Measurements from ENCODE around the gene FRMPD2.
"Not testable (repeated sequence)": the region's sequence is repeated elsewhere in the genome, so short reads cannot be mapped to it uniquely, and the experiment has no call there.

The FRMPD2 gene

GRCh38 chr10:48205918-48206317 is 68.6 kb downstream of the FRMPD2 start:
- no peak for DNase-seq (ENCODE audit: low read depth in 2 of 2)

- no peak for DNase-seq (ENCODE audit: low read depth in 2 of 2)
Measured at GRCh38 chr10:48199580-48200377, 74.7 kb downstream of the FRMPD2 start.

- no peak for DNase-seq (ENCODE audit: low read depth in 2 of 2)
Measured at GRCh38 chr10:48197236-48197899, 77.1 kb downstream of the FRMPD2 start.

GRCh38 chr10:48195803-48196202 is 78.7 kb downstream of the FRMPD2 start:
- no peak for DNase-seq (ENCODE audit: low read depth in 2 of 2)

GRCh38 chr10:48194830-48195229 is 79.7 kb downstream of the FRMPD2 start:
- no peak for DNase-seq (ENCODE audit: low read depth in 2 of 2)

- DNase-seq (ENCODE audit: low read depth in 2 of 2), result no peak
Measured at GRCh38 chr10:48193556-48193955, 80.9 kb downstream of the FRMPD2 start.

- DNase-seq (ENCODE audit: low read depth in 2 of 2), result no peak
Measured at GRCh38 chr10:48192881-48193450, 81.5 kb downstream of the FRMPD2 start.

- no peak for DNase-seq (ENCODE audit: low read depth in 2 of 2)
Measured at GRCh38 chr10:48187713-48188485, 86.6 kb downstream of the FRMPD2 start.

GRCh38 chr10:48187126-48187525 is 87.4 kb downstream of the FRMPD2 start:
- DNase-seq (ENCODE audit: low read depth in 2 of 2), result no peak

- not testable (repeated sequence) for DNase-seq (ENCODE audit: low read depth in 2 of 2)
Measured at GRCh38 chr10:48186264-48186804, 88.2 kb downstream of the FRMPD2 start.

GRCh38 chr10:48184224-48184623 is 90.3 kb downstream of the FRMPD2 start:
- no peak for DNase-seq (ENCODE audit: low read depth in 2 of 2)

GRCh38 chr10:48172715-48173114 is 101.8 kb downstream of the FRMPD2 start:
- not testable (repeated sequence) for DNase-seq (ENCODE audit: low read depth in 2 of 2)

GRCh38 chr10:48160670-48161069 is 113.8 kb downstream of the FRMPD2 start:
- not testable (repeated sequence) for DNase-seq (ENCODE audit: low read depth in 2 of 2)

- not testable (repeated sequence) for DNase-seq (ENCODE audit: low read depth in 2 of 2)
Measured at GRCh38 chr10:48160163-48160562, 114.3 kb downstream of the FRMPD2 start.

- not testable (repeated sequence) for DNase-seq (ENCODE audit: low read depth in 2 of 2)
Measured at GRCh38 chr10:48154211-48155140, 120.0 kb downstream of the FRMPD2 start.

GRCh38 chr10:48147643-48148042 is 126.9 kb downstream of the FRMPD2 start:
- DNase-seq (ENCODE audit: low read depth in 2 of 2), result not testable (repeated sequence)

GRCh38 chr10:48143721-48144642 is 130.5 kb downstream of the FRMPD2 start:
- DNase-seq (ENCODE audit: low read depth in 2 of 2), result not testable (repeated sequence)

- DNase-seq (ENCODE audit: low read depth in 2 of 2), result not testable (repeated sequence)
Measured at GRCh38 chr10:48140949-48141348, 133.5 kb downstream of the FRMPD2 start.
